ENCODE results near the gene IRF6. TPM values are rescaled to one million over a fixed set of nuclear protein-coding genes. Genes with fewer than 3 reads are reported as not detected.

IRF6 gene
- total and polyA plus RNA-seq, 2 donors (not counting 1 experiment from before 2014, with no cell fraction given): 0.18 to 1.1 TPM

DNA sequence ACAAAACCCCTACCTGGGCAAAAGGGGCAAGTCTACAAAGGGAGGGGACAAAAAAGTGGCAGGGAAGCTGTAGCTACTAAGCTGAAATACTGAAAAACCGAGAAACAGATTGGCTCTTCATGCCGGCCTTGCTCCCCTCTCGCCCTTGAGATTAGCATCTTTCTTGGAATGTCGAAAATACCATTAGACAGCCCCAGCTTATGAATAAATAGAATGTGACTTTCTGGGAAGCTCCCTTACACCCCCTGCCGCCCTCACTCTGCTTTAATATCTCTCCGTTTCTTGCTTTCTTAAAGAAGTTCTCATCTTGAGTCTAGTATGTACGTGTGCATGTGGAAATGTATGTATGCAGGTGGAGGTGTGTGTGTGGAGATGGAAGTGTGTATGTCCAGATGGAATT lies 36.0 kb downstream of the IRF6 start:
- no peak overlapping the region for H3K27ac Mint-ChIP-seq
- H3K4me3 Mint-ChIP-seq: no peak overlapping the region
- peak overlapping the region; percentile 77 for H3K9ac ChIP-seq (ENCODE audit: low read length)
- H3K27me3 Mint-ChIP-seq: no peaks in the 10 kb centered on the region
- no peaks in the 10 kb centered on the region for H3K9me3 Mint-ChIP-seq (ENCODE audit: insufficient read depth)
- WGBS (ENCODE audit: insufficient coverage): 33% methylated on average over 1 of the region's 7 CpGs
- TF ChIP-seq, protein P1, sequence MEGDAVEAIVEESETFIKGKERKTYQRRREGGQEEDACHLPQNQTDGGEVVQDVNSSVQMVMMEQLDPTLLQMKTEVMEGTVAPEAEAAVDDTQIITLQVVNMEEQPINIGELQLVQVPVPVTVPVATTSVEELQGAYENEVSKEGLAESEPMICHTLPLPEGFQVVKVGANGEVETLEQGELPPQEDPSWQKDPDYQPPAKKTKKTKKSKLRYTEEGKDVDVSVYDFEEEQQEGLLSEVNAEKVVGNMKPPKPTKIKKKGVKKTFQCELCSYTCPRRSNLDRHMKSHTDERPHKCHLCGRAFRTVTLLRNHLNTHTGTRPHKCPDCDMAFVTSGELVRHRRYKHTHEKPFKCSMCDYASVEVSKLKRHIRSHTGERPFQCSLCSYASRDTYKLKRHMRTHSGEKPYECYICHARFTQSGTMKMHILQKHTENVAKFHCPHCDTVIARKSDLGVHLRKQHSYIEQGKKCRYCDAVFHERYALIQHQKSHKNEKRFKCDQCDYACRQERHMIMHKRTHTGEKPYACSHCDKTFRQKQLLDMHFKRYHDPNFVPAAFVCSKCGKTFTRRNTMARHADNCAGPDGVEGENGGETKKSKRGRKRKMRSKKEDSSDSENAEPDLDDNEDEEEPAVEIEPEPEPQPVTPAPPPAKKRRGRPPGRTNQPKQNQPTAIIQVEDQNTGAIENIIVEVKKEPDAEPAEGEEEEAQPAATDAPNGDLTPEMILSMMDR (IDR thresholded peaks at IDR 0.05): no peak
- TF ChIP-seq EZH2 (IDR thresholded peaks at IDR 0.05; ENCODE audit: borderline replicate concordance, insufficient read depth, low read depth, low read length, poor library complexity, severe bottlenecking): no peak
- H3K4me1 Mint-ChIP-seq: peaks cover 28% of the 10 kb centered on the region
- H3K79me2 ChIP-seq (ENCODE audit: control insufficient read depth, insufficient read depth, low read length): peaks cover 67% of the 10 kb centered on the region
- no peaks in the 10 kb centered on the region for H3K27me3 ChIP-seq (replicated peaks in 1 of 4; ENCODE audit: control extremely low read depth in 1 of 4, control insufficient read depth in 3 of 4, insufficient read depth in 4 of 4, low read length in 3 of 4)
- H3K4me3 ChIP-seq (ENCODE audit: control extremely low read depth in 1 of 5, extremely low read depth in 1 of 5, insufficient read depth in 1 of 5, low read depth in 2 of 5, low read length in 4 of 5): peak overlapping the region; percentile 58 to 83 (median 68)
- H4K20me1 ChIP-seq (ENCODE audit: control insufficient read depth, insufficient read depth, low read length, poor library complexity, severe bottlenecking): peaks cover 19% of the 10 kb centered on the region
- CTCF ChIA-PET: interaction anchor here (0.9 to 5.3 kb wide), 11 partner anchors 8 to 194 kb away, joined by 3 to 48 read pairs (median 5); partner anchors contain the start of genes C1orf74 and TRAF3IP3
- peaks cover 71 to 87% of the 10 kb centered on the region in 2 donors for H3K4me1 ChIP-seq (ENCODE audit: control insufficient read depth in 2 of 2, insufficient read depth in 2 of 2, low read length in 2 of 2)
- peaks cover 2 to 53% of the 10 kb centered on the region in 2 experiments for H3K36me3 ChIP-seq (replicated peaks in 1 of 2; ENCODE audit: control extremely low read depth in 1 of 2, control insufficient read depth in 1 of 2, extremely low read depth in 1 of 2, insufficient read depth in 2 of 2, low read length in 1 of 2)
- peak overlapping the region; percentile 71 for H3K4me2 ChIP-seq (replicated peaks; ENCODE audit: low read depth, low read length, poor library complexity, severe bottlenecking)
- peak overlapping the region; percentile 50 to 87 for H3K27ac ChIP-seq (ENCODE audit: low read length in 2 of 2)
- ATAC-seq (ENCODE audit: low read depth) (no peak), DNase-seq (no peak)
- intact Hi-C loops (cut with micrococcal nuclease): loop anchor here (1.0 to 5.0 kb wide), 2 partner anchors 14 to 57 kb away; partner anchors contain the start of genes C1orf74 and UTP25
- no peaks in the 10 kb centered on the region for H3K9me3 ChIP-seq (ENCODE audit: control extremely low read depth in 1 of 3, control insufficient read depth in 2 of 3, insufficient read depth in 1 of 3, low read length in 2 of 3)
- peak overlapping the region; percentile 44 for H2AFZ ChIP-seq (ENCODE audit: insufficient read depth, low read depth, low read length, poor library complexity, severe bottlenecking)
- POLR2A ChIA-PET: interaction anchor here (1.2 to 4.2 kb wide), 3 partner anchors 14 to 18 kb away, joined by 6 to 40 read pairs (median 9); partner anchors contain the start of genes C1orf74 and TRAF3IP3

Data from B cell (primary cell).